Endothelial cell of umbilical vein (primary cell): ENCODE results near the gene MAML3. TPM values are rescaled to one million over a fixed set of nuclear protein-coding genes. Genes with fewer than 3 reads are reported as not detected.

ENCODE experiments used
- BruUV-seq: library from RNA; stranded (reverse); fragments of 400-500 nt; replicated peaks from 2 replicates; lab custom pipeline; 2021; lab: Mats Ljungman, UMichigan
- CTCF ChIA-PET: fragments of 300-600, 350-600 bp; sonication (Branson Sonifier 250); formaldehyde crosslinking; loops from one replicate; lab custom pipeline; 2021; ENCODE audit warnings: antibody characterized with exemption, inconsistent platforms; lab: Charles Lee
- POLR2A ChIA-PET: fragments of 300-600, 350-600 bp; sonication (Branson Sonifier 250); formaldehyde crosslinking; loops from one replicate; lab custom pipeline; 2021; ENCODE audit warnings: antibody characterized with exemption, inconsistent platforms; lab: Charles Lee
- DNase-seq: peaks from one replicate; pipeline ENCODE4 v3.0.0-alpha.2; 2011; ENCODE audit warnings: low read depth, low spot score
- FAIRE-seq: peaks from 2 replicates; lab custom pipeline; 2011; peaks lifted over from hg19 to GRCh38; lab: Jason Lieb, UNC
- H2AFZ ChIP-seq: 2 replicates; pipeline ENCODE4 v1.6.0; 2012; ENCODE audit warnings: low read depth, low read length, control low read depth, inconsistent platforms
- H3K27ac ChIP-seq: 2 replicates; pipeline ENCODE4 v1.5.1; 2011; ENCODE audit warnings: low read depth, mild to moderate bottlenecking, control low read depth, low read length, moderate library complexity; ENCODE audit not compliant: insufficient read depth
- H3K27me3 ChIP-seq, 2 experiments: 2 replicates each; pipeline versions ENCODE4 v1.6.0 to v1.6.1; 2011; ENCODE audit warnings: low read length in 2 of 2, mixed read lengths in 1 of 2; ENCODE audit not compliant: control insufficient read depth in 2 of 2, insufficient read depth in 2 of 2
- H3K36me3 ChIP-seq, 2 experiments: 2 replicates in 1 of 2; 3 replicates in 1 of 2; pipeline ENCODE4 v1.5.1; 2011; ENCODE audit warnings: low read length in 2 of 2, mild to moderate bottlenecking in 1 of 2, moderate library complexity in 1 of 2; ENCODE audit not compliant: control insufficient read depth in 2 of 2, insufficient read depth in 2 of 2; ENCODE audit errors: extremely low read depth in 1 of 2
- H3K4me1 ChIP-seq: 3 replicates; pipeline ENCODE4 v1.5.1; 2011; ENCODE audit warnings: mild to moderate bottlenecking, low read length; ENCODE audit not compliant: control insufficient read depth, insufficient read depth; ENCODE audit errors: extremely low read depth
- H3K4me2 ChIP-seq: 2 replicates; pipeline ENCODE4 v1.6.1; 2011; ENCODE audit warnings: low read length, control low read depth, mixed read lengths; ENCODE audit not compliant: insufficient read depth
- H3K4me3 ChIP-seq, 3 experiments: fragments of 200-600 bp in 1 of 3; sonication (generic), shearing (Covaris generic) in 1 of 3; replicated peaks in 1 of 3; 2 replicates each; pipeline ENCODE4 v1.5.1; 2011 to 2016; ENCODE audit warnings: control low read depth in 3 of 3, low read length in 3 of 3, mild to moderate bottlenecking in 2 of 3, inconsistent platforms in 1 of 3, low read depth in 1 of 3, moderate library complexity in 1 of 3; ENCODE audit not compliant: insufficient read depth in 1 of 3
- H3K79me2 ChIP-seq: 2 replicates; pipeline ENCODE4 v1.6.0; 2012; ENCODE audit warnings: low read length, inconsistent platforms; ENCODE audit not compliant: control insufficient read depth, insufficient read depth
- H3K9ac ChIP-seq: replicated peaks from 2 replicates; pipeline ENCODE3; 2011; ENCODE audit warnings: low read length, control low read depth; ENCODE audit not compliant: insufficient read depth; ENCODE audit errors: extremely low read depth
- H3K9me1 ChIP-seq: replicated peaks from 3 replicates; pipeline ENCODE4 v1.6.0; 2011; ENCODE audit warnings: mild to moderate bottlenecking, low read length; ENCODE audit not compliant: control insufficient read depth, insufficient read depth; ENCODE audit errors: extremely low read depth
- H3K9me3 ChIP-seq: replicated peaks from 2 replicates; pipeline ENCODE4 v1.5.1; 2012; ENCODE audit warnings: low read length, inconsistent platforms; ENCODE audit not compliant: control insufficient read depth, insufficient read depth
- H4K20me1 ChIP-seq: replicated peaks from 2 replicates; pipeline ENCODE3; 2011; ENCODE audit warnings: mild to moderate bottlenecking, low read length; ENCODE audit not compliant: control insufficient read depth, insufficient read depth; ENCODE audit errors: extremely low read depth
- EZH2 ChIP-seq: IDR thresholded peaks from 2 replicates; pipeline ENCODE4 v1.6.1; 2012; ENCODE audit warnings: borderline replicate concordance, low read depth, mild to moderate bottlenecking, moderate library complexity, low read length, inconsistent platforms; ENCODE audit not compliant: severe bottlenecking
- FOS ChIP-seq: IDR thresholded peaks from 2 replicates; pipeline ENCODE4 v1.6.1; 2011; ENCODE audit warnings: mild to moderate bottlenecking, low read length, moderate library complexity, borderline replicate concordance; ENCODE audit not compliant: insufficient read depth
- GATA2 ChIP-seq: IDR thresholded peaks from 2 replicates; pipeline ENCODE4 v1.7.0; 2011; ENCODE audit warnings: low read depth, mild to moderate bottlenecking, moderate library complexity, mixed read lengths, low read length; ENCODE audit not compliant: insufficient read length, insufficient read depth
- JUN ChIP-seq: IDR thresholded peaks from 2 replicates; pipeline ENCODE4 v1.6.1; 2011; ENCODE audit warnings: borderline replicate concordance, low read depth; ENCODE audit not compliant: insufficient read length, insufficient read depth
- MYC ChIP-seq: IDR thresholded peaks from one replicate; pipeline ENCODE4 v1.6.1; 2011; ENCODE audit warnings: mild to moderate bottlenecking, low read depth, low read length
- POLR2A ChIP-seq: IDR thresholded peaks from 2 replicates; pipeline ENCODE4 v1.6.1; 2012; ENCODE audit warnings: low read depth, mild to moderate bottlenecking, control low read depth, low read length
- POLR2AphosphoS5 ChIP-seq: IDR thresholded peaks from 2 replicates; pipeline ENCODE4 v1.6.1; 2012; ENCODE audit warnings: low read depth, mild to moderate bottlenecking, control low read depth, low read length, moderate library complexity; ENCODE audit not compliant: insufficient read depth
- dilution Hi-C: fragments of 300-500 bp; cut with MboI; formaldehyde crosslinking; loops from one replicate; pipeline ENCODE4 v1.15.0; 2019; ENCODE audit warnings: low sequenced_read_pairs; ENCODE audit not compliant: extremely low pct_ligation_motif_present
- intact Hi-C: fragments of 100-400 bp; cut with micrococcal nuclease; formaldehyde crosslinking; loops from one replicate; pipeline ENCODE4 v1.10.0; 2022
- polyA plus RNA-seq, 4 experiments: library from polyadenylated mRNA; depleted of rRNA in 3 of 4; stranded (reverse) in 3 of 4; unstranded in 1 of 4; fragments of >200 nt; gene quantifications; 2 replicates each; pipeline versions ENCODE4 v1.2.1 to v1.2.3, GENCODE V29; 2011 to 2012; ENCODE audit warnings: missing spikeins in 1 of 4
- total RNA-seq: library from RNA; stranded (reverse); gene quantifications from 2 replicates; pipeline ENCODE4 v1.2.3, GENCODE V29; 2021
- TF ChIP-seq, protein P1 (sequence below): IDR thresholded peaks from 2 replicates; pipeline ENCODE4 v1.6.1; 2011; ENCODE audit not compliant: insufficient read depth, insufficient read length
- TF ChIP-seq, protein P2 (sequence below), 2 donors: IDR thresholded peaks; 1 replicate in 1 of 2; 2 replicates in 1 of 2; pipeline ENCODE4 v1.5.1; 2011; ENCODE audit warnings: low read length in 2 of 2, mild to moderate bottlenecking in 2 of 2, moderate library complexity in 2 of 2, control low read depth in 1 of 2, inconsistent platforms in 1 of 2, low read depth in 1 of 2; ENCODE audit not compliant: insufficient read depth in 1 of 2; ENCODE audit errors: extremely low read depth in 1 of 2

Gene MAML3
- total and polyA plus RNA-seq, 2 donors (not counting 3 experiments of a cell fraction or from before 2014, with no cell fraction given), result 14.0 to 20.3 TPM

- peaks cover 89% of the 10 kb centered on the region for H3K4me1 ChIP-seq
- ChIA-PET POLR2A (no interaction called here), CTCF (no interaction called here)
- no peaks in the 10 kb centered on the region for H3K9me1 ChIP-seq
- TF ChIP-seq POLR2A, result no peak
- peak; percentile 96 for TF ChIP-seq MYC
- TF ChIP-seq GATA2, result peak; percentile 71
- no peak for TF ChIP-seq EZH2
- TF ChIP-seq FOS, result peak; percentile 88
- TF ChIP-seq JUN, result peak; percentile 73
- peak; percentile 96 for TF ChIP-seq POLR2AphosphoS5
- TF ChIP-seq, protein P1, sequence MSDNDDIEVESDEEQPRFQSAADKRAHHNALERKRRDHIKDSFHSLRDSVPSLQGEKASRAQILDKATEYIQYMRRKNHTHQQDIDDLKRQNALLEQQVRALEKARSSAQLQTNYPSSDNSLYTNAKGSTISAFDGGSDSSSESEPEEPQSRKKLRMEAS, result no peak
- TF ChIP-seq, protein P2, sequence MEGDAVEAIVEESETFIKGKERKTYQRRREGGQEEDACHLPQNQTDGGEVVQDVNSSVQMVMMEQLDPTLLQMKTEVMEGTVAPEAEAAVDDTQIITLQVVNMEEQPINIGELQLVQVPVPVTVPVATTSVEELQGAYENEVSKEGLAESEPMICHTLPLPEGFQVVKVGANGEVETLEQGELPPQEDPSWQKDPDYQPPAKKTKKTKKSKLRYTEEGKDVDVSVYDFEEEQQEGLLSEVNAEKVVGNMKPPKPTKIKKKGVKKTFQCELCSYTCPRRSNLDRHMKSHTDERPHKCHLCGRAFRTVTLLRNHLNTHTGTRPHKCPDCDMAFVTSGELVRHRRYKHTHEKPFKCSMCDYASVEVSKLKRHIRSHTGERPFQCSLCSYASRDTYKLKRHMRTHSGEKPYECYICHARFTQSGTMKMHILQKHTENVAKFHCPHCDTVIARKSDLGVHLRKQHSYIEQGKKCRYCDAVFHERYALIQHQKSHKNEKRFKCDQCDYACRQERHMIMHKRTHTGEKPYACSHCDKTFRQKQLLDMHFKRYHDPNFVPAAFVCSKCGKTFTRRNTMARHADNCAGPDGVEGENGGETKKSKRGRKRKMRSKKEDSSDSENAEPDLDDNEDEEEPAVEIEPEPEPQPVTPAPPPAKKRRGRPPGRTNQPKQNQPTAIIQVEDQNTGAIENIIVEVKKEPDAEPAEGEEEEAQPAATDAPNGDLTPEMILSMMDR (IDR thresholded peaks at IDR 0.05; ENCODE audit: extremely low read depth in 1 of 2, insufficient read depth in 1 of 2, low read depth in 1 of 2, low read length in 2 of 2), result no peak
- FAIRE-seq (peak; percentile 84), DNase-seq (peak; percentile 91)
- peaks cover 29% of the 10 kb centered on the region for H3K79me2 ChIP-seq
- no peaks in the 10 kb centered on the region for H4K20me1 ChIP-seq
- peak overlapping the region; percentile 100 for H3K27ac ChIP-seq
- H3K4me3 ChIP-seq, result peak overlapping the region in 1 of 3 experiments; percentile 1
- H3K9ac ChIP-seq, result peak overlapping the region; percentile 71
- intact Hi-C loops, result loop anchor here (1.0 to 10.0 kb wide), 4 partner anchors 10 to 1085 kb away; partner anchors contain the start of gene NOCT
- peak overlapping the region; percentile 78 for H3K4me2 ChIP-seq
- no peaks in the 10 kb centered on the region for H3K27me3 ChIP-seq
- no TSS peak for BruUV-seq
- H2AFZ ChIP-seq, result no peak overlapping the region
- H3K36me3 ChIP-seq, result no peaks in the 10 kb centered on the region
- dilution Hi-C loops, result no loop called here
- H3K9me3 ChIP-seq, result no peaks in the 10 kb centered on the region
Observed at GRCh38 chr4:140099983-140100382, 54.0 kb downstream of the MAML3 start.
